AG08395 (cell line): ENCODE data around the gene CDC14B.

Experiments
- DNase-seq: peaks from one replicate; pipeline ENCODE4 v3.0.0; 2012; ENCODE audit warnings: mixed read lengths, low spot score

The CDC14B gene

GRCh38 chr9:96502539-96503373 is 116.9 kb downstream of the CDC14B start:
- no peak for DNase-seq

DNA sequence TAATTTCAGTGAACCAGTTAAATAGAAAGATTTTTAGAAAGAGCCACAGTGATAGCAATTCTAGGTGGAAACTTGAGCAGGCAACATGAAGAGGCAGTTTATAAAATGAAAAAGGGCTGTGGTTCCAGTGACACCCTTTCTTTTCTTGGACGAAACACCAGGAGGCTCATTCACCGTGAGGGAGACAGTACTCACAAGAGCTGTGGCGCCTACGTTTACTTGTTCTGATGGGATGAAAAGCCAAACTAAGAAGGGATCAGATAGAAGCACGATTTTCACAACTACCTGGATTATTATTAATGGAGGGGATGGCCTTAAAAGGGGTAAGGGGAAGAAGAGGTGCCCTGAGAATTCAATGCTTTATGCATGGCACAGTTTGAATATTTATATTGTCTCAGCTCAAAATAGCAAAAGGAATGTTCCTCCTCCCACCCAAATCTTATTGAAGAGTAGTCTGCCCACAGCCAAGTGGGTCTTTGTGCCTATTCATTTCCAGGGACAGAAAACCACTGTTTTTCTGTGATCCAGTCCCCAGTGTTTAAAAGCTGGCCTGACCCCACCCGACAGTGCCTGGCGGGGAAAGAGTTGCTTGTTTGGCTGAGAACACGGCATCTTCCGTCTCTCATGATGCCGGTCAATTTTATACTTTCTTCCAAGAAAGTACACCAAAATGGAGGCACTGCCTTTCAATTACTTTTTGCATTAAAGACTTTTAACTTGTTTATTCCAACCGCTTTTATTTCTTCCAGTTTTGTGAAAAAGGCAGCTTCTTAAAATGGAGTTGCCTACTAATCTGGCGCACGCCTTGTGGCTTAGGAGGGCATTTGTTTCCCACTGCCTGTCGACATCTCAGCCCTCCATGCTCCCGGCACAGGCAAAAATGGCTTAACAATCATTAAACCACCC is 117.8 kb downstream of the CDC14B start:
- DNase-seq, result no peak

- no peak for DNase-seq
These were observed 118.7 kb downstream of the CDC14B start for GRCh38 chr9:96500696-96501632.

DNA sequence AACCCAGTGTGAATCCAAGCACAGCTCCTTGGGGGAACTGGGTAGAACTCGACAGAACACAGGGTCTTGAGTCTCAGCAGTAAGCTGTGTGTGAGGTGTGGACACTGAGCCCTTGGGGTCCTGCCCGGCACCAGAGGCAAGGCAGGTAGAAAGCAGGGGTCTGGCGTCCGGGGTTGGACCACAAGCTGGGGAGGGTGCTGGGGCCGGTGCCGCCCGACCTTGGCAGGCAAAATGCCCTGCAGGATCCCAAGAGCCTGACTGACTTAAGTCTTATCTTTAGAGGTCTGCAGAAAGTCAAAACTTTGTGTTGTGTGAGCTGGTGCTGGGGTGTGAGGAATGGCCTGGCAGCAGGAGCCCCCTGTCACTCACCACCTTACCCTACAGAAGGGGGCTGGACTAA is 120.4 kb downstream of the CDC14B start:
- no peak for DNase-seq

- DNase-seq, result no peak
These were observed 120.8 kb downstream of the CDC14B start for GRCh38 chr9:96498796-96499195.

GRCh38 chr9:96497117-96497399 is 122.6 kb downstream of the CDC14B start:
- no peak for DNase-seq

DNA sequence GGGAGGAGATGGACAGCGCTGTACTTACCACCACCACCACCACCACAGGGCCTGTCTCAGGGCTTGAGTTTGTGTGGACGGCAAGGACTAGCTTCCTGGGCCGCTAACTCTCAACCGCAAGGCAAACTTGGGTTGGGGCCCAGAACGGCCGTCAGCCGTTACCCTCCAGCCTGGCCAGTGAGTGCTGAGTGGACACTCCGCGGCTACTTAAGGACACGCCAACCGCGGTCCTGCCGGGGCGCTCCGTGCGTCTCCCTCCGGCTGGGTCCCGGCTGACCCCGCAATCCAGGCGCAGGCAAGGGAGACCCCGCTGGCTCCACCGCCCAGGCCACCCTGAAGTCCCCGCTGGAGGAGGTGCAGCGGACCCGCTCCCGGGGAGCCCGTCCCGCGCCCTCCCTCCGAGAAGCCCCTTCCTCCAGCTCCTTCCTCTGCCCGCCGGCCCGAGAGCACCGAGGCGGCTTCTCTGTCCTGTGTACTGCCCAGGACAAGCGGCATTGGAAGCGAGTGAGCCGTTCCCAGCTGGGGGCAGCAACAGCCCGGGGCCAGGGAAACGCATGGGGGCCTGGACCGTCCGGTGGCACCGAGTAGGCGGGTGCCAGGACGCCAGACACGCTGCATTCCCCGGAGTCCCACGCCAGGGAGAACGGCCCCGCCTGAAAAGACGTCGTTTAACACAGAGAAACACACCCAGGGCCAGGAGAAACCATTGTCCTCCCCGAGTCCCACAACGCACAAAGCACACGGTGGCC is 123.1 kb downstream of the CDC14B start:
- DNase-seq, result no peak

GRCh38 chr9:96495341-96495740 is 124.3 kb downstream of the CDC14B start:
- peak; percentile 88 for DNase-seq

GRCh38 chr9:96494215-96494800 is 125.3 kb downstream of the CDC14B start:
- DNase-seq, result peak; percentile 15

DNA sequence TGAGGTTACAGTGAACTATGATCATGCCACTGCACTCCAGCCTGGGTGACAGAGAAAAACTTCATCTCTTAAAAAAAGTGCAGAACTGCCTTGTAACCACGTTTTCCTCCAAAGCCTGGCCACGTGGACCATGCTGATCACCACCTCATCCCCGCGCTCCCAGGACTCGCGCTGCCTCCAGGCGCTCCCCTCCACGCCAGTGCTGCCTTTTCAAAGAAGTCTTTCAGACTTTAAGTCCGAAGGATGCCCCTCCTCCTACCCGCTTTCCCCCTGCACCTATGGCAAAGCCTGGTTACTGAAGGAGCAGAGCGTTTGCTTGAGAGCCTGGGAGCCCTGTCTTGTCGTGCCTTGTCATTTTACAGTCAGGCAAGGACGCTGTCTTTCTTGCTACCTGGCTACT is 125.9 kb downstream of the CDC14B start:
- DNase-seq, result no peak

DNA sequence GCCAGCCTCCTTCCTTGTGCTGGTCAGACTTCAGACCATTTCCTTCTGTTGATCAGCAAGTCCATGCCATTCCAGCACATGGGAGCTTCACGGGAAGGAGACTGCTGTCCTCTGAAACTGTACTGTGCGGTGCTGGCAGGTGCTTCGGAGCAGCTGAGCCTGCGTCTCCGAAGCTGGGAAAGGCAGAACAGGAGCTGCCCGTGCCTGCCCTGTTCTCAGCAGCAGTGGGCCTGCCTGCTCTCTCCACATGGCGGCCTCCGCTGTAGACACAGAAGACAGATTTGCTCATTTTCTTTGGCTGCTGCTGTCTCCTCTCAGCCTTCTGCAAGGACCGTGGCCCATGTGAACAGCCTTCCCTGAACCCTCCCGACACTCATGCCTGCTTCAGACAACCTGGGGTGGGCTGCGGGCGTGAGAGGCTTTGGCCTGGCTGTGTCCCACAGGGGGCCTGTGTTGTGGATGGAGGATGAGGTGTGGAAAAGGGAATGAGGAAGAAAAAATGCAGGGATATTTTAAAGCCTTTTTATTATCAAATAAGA is 126.6 kb downstream of the CDC14B start:
- no peak for DNase-seq

GRCh38 chr9:96491880-96492525 is 127.6 kb downstream of the CDC14B start:
- no peak for DNase-seq

- DNase-seq, result peak; percentile 62
These were observed 128.4 kb downstream of the CDC14B start for GRCh38 chr9:96491079-96491879.

DNA sequence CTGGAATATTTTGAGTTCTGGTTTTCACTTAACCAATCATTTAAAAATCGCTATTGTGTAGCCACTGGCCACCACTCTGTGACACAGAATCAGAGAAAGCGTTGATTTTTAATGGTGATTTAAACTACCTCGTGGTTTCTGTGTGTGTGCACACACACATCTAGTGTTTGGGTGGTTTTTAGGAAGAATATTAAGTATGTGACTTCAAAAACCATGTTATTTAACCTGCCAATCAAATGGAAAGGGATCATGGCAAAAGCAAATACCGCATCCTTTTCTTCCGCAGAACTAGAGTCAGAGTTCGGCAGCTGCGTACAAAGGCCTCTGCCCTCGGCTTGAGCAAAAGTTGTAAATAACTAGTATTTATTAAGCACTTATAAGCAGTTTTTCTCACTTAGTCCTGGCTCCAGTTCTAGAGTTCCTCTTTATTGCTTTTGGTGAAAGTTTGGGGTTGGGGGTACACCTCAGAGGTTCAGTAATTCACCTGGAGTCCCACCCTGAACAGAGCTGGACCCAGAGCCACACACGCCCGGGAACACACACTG is 129.0 kb downstream of the CDC14B start:
- no peak for DNase-seq

DNA sequence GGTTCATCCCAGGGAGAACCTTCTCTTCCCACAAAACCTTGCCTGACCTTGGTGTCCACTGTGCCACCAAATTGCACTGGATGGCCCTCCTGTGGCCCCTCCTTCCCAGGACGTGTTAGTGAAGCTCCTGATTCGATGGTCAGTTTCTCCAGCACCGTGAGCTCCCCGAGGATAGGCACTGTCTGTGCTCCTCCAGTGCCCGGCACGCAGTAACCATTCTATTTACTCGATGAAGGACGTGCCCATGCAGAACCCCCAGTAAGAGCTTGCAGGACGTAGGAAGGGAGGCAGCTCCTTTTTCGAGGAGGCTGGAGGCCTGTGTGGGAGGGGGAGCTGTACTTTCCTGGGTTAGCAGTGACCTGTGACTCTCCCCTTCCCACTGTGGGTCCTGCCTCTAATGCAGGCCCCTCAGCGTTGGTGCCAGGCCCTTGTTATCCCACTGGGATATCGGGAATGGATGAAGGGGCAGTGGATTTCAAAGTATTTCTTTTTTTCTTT is 130.1 kb downstream of the CDC14B start:
- DNase-seq, result no peak

GRCh38 chr9:96487949-96488348 is 131.7 kb downstream of the CDC14B start:
- DNase-seq, result peak; percentile 60

GRCh38 chr9:96487029-96487396 is 132.6 kb downstream of the CDC14B start:
- no peak for DNase-seq

GRCh38 chr9:96486386-96487028 is 133.1 kb downstream of the CDC14B start:
- DNase-seq, result peak; percentile 92
